ENCODE results near the gene ETS1.

DNA sequence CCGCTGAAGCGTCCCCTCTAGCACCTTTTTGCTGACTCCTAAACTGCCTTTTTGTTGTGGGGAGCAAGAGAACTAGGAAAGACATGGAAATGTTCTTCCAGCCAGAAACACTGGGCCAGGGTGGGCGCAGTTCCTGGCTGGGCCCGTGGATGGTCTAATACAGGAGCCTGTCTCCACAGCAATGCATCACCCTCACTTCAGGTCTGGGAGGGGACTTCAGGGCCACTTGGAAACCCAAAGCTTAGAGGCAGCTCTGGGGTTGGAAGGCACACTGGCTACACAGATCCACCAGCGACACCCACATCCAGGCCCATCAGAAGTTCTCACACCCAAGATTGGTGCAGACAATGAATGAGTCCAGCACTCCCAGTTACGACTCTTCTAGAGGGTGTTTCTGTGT lies 120.3 kb downstream of the ETS1 start:
- TF ChIP-seq, protein P1, sequence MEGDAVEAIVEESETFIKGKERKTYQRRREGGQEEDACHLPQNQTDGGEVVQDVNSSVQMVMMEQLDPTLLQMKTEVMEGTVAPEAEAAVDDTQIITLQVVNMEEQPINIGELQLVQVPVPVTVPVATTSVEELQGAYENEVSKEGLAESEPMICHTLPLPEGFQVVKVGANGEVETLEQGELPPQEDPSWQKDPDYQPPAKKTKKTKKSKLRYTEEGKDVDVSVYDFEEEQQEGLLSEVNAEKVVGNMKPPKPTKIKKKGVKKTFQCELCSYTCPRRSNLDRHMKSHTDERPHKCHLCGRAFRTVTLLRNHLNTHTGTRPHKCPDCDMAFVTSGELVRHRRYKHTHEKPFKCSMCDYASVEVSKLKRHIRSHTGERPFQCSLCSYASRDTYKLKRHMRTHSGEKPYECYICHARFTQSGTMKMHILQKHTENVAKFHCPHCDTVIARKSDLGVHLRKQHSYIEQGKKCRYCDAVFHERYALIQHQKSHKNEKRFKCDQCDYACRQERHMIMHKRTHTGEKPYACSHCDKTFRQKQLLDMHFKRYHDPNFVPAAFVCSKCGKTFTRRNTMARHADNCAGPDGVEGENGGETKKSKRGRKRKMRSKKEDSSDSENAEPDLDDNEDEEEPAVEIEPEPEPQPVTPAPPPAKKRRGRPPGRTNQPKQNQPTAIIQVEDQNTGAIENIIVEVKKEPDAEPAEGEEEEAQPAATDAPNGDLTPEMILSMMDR (conservative IDR thresholded peaks at IDR 0.05; ENCODE audit: low read depth, low read length): no peak
- no peak for TF ChIP-seq EZH2 (IDR thresholded peaks at IDR 0.05; ENCODE audit: borderline replicate concordance, low read depth, low read length, poor library complexity, severe bottlenecking)

Measured in A673 (cell line).